ENCODE measurements around the gene CLMN.

Gene CLMN

GRCh38 chr14:95235767-95236166, 83.9 kb downstream of the CLMN start:
- Histone ChIP-seq H3K4me1 (ENCODE audit: control insufficient read depth, insufficient read depth, low read length, poor library complexity, severe bottlenecking) (peaks cover 10% of the 10 kb centered on the region), H3K9me3 (ENCODE audit: control insufficient read depth, low read length) (no peaks in the 10 kb centered on the region), H3K4me3 (ENCODE audit: extremely low read depth, insufficient read depth, low read length, poor library complexity, severe bottlenecking) (no peak overlapping the region), H3K27ac (ENCODE audit: low read depth, low read length, severe bottlenecking) (no peak overlapping the region), H3K36me3 (ENCODE audit: control insufficient read depth, insufficient read depth, low read length) (no peaks in the 10 kb centered on the region)
- 94 to 95% methylated on average over 6 to 14 of the region's 14 CpGs for WGBS, 2 experiments (ENCODE audit: insufficient coverage in 2 of 2)

GRCh38 chr14:95235351-95235750, 84.4 kb downstream of the CLMN start:
- no peak overlapping the region for H3K27ac ChIP-seq (ENCODE audit: low read depth, low read length, severe bottlenecking)
- peaks cover 10% of the 10 kb centered on the region for H3K4me1 ChIP-seq (ENCODE audit: control insufficient read depth, insufficient read depth, low read length, poor library complexity, severe bottlenecking)
- H3K36me3 ChIP-seq (ENCODE audit: control insufficient read depth, insufficient read depth, low read length), result no peaks in the 10 kb centered on the region
- no peak overlapping the region for H3K4me3 ChIP-seq (ENCODE audit: extremely low read depth, insufficient read depth, low read length, poor library complexity, severe bottlenecking)
- 97 to 98% methylated on average over 4 of the region's 4 CpGs for WGBS, 2 experiments (ENCODE audit: insufficient coverage in 2 of 2)
- H3K9me3 ChIP-seq (ENCODE audit: control insufficient read depth, low read length), result no peaks in the 10 kb centered on the region

- H3K4me3 ChIP-seq (ENCODE audit: extremely low read depth, insufficient read depth, low read length, poor library complexity, severe bottlenecking), result no peak overlapping the region
- no peaks in the 10 kb centered on the region for H3K36me3 ChIP-seq (ENCODE audit: control insufficient read depth, insufficient read depth, low read length)
- no peak overlapping the region for H3K27ac ChIP-seq (ENCODE audit: low read depth, low read length, severe bottlenecking)
- H3K4me1 ChIP-seq (ENCODE audit: control insufficient read depth, insufficient read depth, low read length, poor library complexity, severe bottlenecking), result peaks cover 10% of the 10 kb centered on the region
- H3K9me3 ChIP-seq (ENCODE audit: control insufficient read depth, low read length), result no peaks in the 10 kb centered on the region
- 85 to 94% methylated on average over 4 to 7 of the region's 8 CpGs for WGBS, 2 experiments (ENCODE audit: insufficient coverage in 2 of 2)
These were observed 85.3 kb downstream of the CLMN start for GRCh38 chr14:95234426-95234825.

- WGBS, 2 experiments (ENCODE audit: insufficient coverage in 2 of 2), result 90 to 96% methylated on average over 9 of the region's 9 CpGs
- H3K4me1 ChIP-seq (ENCODE audit: control insufficient read depth, insufficient read depth, low read length, poor library complexity, severe bottlenecking), result peaks cover 10% of the 10 kb centered on the region
- no peak overlapping the region for H3K27ac ChIP-seq (ENCODE audit: low read depth, low read length, severe bottlenecking)
These were observed 85.9 kb downstream of the CLMN start for GRCh38 chr14:95233702-95234241.

GRCh38 chr14:95232894-95233584, 86.7 kb downstream of the CLMN start:
- WGBS, 2 experiments (ENCODE audit: insufficient coverage in 2 of 2), result 100% methylated on average over 1 of the region's 3 CpGs; no CpG with 5 or more reads in 1 of the 2 experiments
- H3K36me3 ChIP-seq (ENCODE audit: control insufficient read depth, insufficient read depth, low read length), result no peaks in the 10 kb centered on the region
- H3K27ac ChIP-seq (ENCODE audit: low read depth, low read length, severe bottlenecking), result no peak overlapping the region

More at GRCh38 chr14:95233702-95234241, 85.9 kb downstream of the CLMN start:
- no peaks in the 10 kb centered on the region for H3K36me3 ChIP-seq (ENCODE audit: control insufficient read depth, insufficient read depth, low read length)
- H3K4me3 ChIP-seq (ENCODE audit: extremely low read depth, insufficient read depth, low read length, poor library complexity, severe bottlenecking), result no peak overlapping the region
- H3K9me3 ChIP-seq (ENCODE audit: control insufficient read depth, low read length), result no peaks in the 10 kb centered on the region

GRCh38 chr14:95231966-95232633, 87.6 kb downstream of the CLMN start:
- H3K9me3 ChIP-seq (ENCODE audit: control insufficient read depth, low read length), result no peaks in the 10 kb centered on the region
- no peaks in the 10 kb centered on the region for H3K36me3 ChIP-seq (ENCODE audit: control insufficient read depth, insufficient read depth, low read length)
- WGBS, 2 experiments (ENCODE audit: insufficient coverage in 2 of 2), result 77 to 81% methylated on average over 5 to 10 of the region's 12 CpGs
- H3K4me3 ChIP-seq (ENCODE audit: extremely low read depth, insufficient read depth, low read length, poor library complexity, severe bottlenecking), result no peak overlapping the region
- H3K27ac ChIP-seq (ENCODE audit: low read depth, low read length, severe bottlenecking), result no peak overlapping the region
- H3K4me1 ChIP-seq (ENCODE audit: control insufficient read depth, insufficient read depth, low read length, poor library complexity, severe bottlenecking), result peaks cover 10% of the 10 kb centered on the region

More at GRCh38 chr14:95232894-95233584, 86.7 kb downstream of the CLMN start:
- no peaks in the 10 kb centered on the region for H3K9me3 ChIP-seq (ENCODE audit: control insufficient read depth, low read length)
- no peak overlapping the region for H3K4me3 ChIP-seq (ENCODE audit: extremely low read depth, insufficient read depth, low read length, poor library complexity, severe bottlenecking)
- peaks cover 10% of the 10 kb centered on the region for H3K4me1 ChIP-seq (ENCODE audit: control insufficient read depth, insufficient read depth, low read length, poor library complexity, severe bottlenecking)

GRCh38 chr14:95229749-95230148, 90.0 kb downstream of the CLMN start:
- Histone ChIP-seq H3K27ac (ENCODE audit: low read depth, low read length, severe bottlenecking) (no peak overlapping the region), H3K4me1 (ENCODE audit: control insufficient read depth, insufficient read depth, low read length, poor library complexity, severe bottlenecking) (peaks cover 6% of the 10 kb centered on the region), H3K36me3 (ENCODE audit: control insufficient read depth, insufficient read depth, low read length) (no peaks in the 10 kb centered on the region), H3K4me3 (ENCODE audit: extremely low read depth, insufficient read depth, low read length, poor library complexity, severe bottlenecking) (no peak overlapping the region), H3K9me3 (ENCODE audit: control insufficient read depth, low read length) (no peaks in the 10 kb centered on the region)
- no CpG with 5 or more reads among the region's 6 CpGs for WGBS, 2 experiments (ENCODE audit: insufficient coverage in 2 of 2)

- WGBS, 2 experiments (ENCODE audit: insufficient coverage in 2 of 2), result 83% methylated on average over 3 of the region's 7 CpGs; no CpG with 5 or more reads in 1 of the 2 experiments
- Histone ChIP-seq H3K4me3 (ENCODE audit: extremely low read depth, insufficient read depth, low read length, poor library complexity, severe bottlenecking) (no peak overlapping the region), H3K36me3 (ENCODE audit: control insufficient read depth, insufficient read depth, low read length) (no peaks in the 10 kb centered on the region), H3K9me3 (ENCODE audit: control insufficient read depth, low read length) (no peaks in the 10 kb centered on the region), H3K4me1 (ENCODE audit: control insufficient read depth, insufficient read depth, low read length, poor library complexity, severe bottlenecking) (no peaks in the 10 kb centered on the region), H3K27ac (ENCODE audit: low read depth, low read length, severe bottlenecking) (no peak overlapping the region)
These were observed 91.5 kb downstream of the CLMN start for GRCh38 chr14:95228240-95228639.

GRCh38 chr14:95227279-95227860, 92.3 kb downstream of the CLMN start:
- H3K4me1 ChIP-seq (ENCODE audit: control insufficient read depth, insufficient read depth, low read length, poor library complexity, severe bottlenecking), result peaks cover 3% of the 10 kb centered on the region
- no peaks in the 10 kb centered on the region for H3K36me3 ChIP-seq (ENCODE audit: control insufficient read depth, insufficient read depth, low read length)
- 89 to 92% methylated on average over 13 to 19 of the region's 19 CpGs for WGBS, 2 experiments (ENCODE audit: insufficient coverage in 2 of 2)
- H3K4me3 ChIP-seq (ENCODE audit: extremely low read depth, insufficient read depth, low read length, poor library complexity, severe bottlenecking), result no peak overlapping the region
- H3K9me3 ChIP-seq (ENCODE audit: control insufficient read depth, low read length), result no peaks in the 10 kb centered on the region
- no peak overlapping the region for H3K27ac ChIP-seq (ENCODE audit: low read depth, low read length, severe bottlenecking)

GRCh38 chr14:95226801-95227200, 92.9 kb downstream of the CLMN start:
- WGBS, 2 experiments (ENCODE audit: insufficient coverage in 2 of 2), result 90 to 98% methylated on average over 6 to 7 of the region's 8 CpGs
- Histone ChIP-seq H3K4me3 (ENCODE audit: extremely low read depth, insufficient read depth, low read length, poor library complexity, severe bottlenecking) (no peak overlapping the region), H3K4me1 (ENCODE audit: control insufficient read depth, insufficient read depth, low read length, poor library complexity, severe bottlenecking) (peaks cover 7% of the 10 kb centered on the region), H3K36me3 (ENCODE audit: control insufficient read depth, insufficient read depth, low read length) (no peaks in the 10 kb centered on the region), H3K9me3 (ENCODE audit: control insufficient read depth, low read length) (no peaks in the 10 kb centered on the region), H3K27ac (ENCODE audit: low read depth, low read length, severe bottlenecking) (no peak overlapping the region)
